Medulla oblongata (tissue), 1 donor: ENCODE measurements around the gene KSR2.
A peak's percentile ranks its signal among the peaks of the same experiment; 100 is the strongest.

Experiments
- DNase-seq: peaks from one replicate; pipeline ENCODE4 v3.0.0-alpha.2; 2015; ENCODE audit errors: extremely low spot score

Gene KSR2

DNA sequence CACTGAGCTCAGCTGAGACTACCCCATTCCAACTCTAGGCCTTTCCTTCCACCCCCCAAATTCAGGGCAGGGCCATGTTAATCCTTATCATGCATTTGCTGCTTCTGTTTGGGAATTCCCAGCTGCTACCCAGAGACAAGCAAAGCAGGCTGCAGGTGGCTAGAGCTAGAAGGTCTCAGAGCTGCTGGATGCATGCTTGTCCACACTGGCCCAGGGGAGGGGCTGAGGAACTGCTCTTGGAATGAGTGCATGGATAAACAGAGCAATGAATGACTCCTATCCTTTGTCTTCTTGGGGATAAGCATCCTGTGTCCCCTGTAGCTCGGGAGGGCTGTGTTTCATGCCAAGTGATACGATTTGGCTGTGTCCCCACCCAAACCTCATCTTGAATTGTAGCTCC is 470.5 kb downstream of the KSR2 start:
- DNase-seq = no peak

DNA sequence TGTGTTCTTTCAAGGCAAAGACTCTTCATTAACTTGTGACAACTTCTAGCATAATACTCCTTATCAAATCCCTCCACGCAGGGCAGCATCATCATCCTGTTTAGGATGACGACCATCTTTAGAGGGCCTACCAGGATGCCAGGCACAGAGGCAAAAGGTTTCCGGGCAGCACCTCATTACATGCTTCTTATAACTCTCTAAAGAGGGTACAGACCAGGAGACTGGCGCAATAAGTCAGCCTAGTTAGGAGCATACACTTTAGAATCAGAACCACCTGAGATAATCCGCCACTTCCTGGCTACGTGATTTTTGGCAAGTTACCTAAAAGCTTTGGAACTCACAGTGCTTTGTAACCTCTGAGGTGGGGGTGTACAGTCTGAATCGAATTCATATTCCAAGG is 471.4 kb downstream of the KSR2 start:
- DNase-seq = no peak

- no peak for DNase-seq
Measured at GRCh38 chr12:117494833-117495655, 473.7 kb downstream of the KSR2 start.

GRCh38 chr12:117491711-117492110 is 477.1 kb downstream of the KSR2 start:
- no peak for DNase-seq

- DNase-seq = no peak
Measured at GRCh38 chr12:117490130-117490529, 478.7 kb downstream of the KSR2 start.

DNA sequence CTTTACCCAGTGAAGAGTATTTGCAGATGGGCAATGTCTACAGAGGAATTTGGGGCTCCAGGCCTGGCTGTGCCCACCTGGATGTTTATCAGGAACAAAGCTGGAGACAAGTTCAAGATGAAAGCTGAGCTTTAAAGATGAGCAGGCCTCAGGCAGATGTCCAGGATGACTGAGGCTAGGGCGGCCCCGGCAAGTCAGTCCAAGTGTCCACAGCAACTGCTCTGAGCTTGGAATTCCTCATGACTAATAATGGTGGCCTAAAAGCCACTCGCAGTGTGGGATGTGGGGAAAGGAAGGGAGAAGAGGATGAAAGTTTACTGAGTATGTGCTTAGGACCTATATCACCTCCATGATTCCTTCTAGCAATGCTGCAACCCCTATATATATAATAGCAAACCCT is 479.1 kb downstream of the KSR2 start:
- no peak for DNase-seq

DNA sequence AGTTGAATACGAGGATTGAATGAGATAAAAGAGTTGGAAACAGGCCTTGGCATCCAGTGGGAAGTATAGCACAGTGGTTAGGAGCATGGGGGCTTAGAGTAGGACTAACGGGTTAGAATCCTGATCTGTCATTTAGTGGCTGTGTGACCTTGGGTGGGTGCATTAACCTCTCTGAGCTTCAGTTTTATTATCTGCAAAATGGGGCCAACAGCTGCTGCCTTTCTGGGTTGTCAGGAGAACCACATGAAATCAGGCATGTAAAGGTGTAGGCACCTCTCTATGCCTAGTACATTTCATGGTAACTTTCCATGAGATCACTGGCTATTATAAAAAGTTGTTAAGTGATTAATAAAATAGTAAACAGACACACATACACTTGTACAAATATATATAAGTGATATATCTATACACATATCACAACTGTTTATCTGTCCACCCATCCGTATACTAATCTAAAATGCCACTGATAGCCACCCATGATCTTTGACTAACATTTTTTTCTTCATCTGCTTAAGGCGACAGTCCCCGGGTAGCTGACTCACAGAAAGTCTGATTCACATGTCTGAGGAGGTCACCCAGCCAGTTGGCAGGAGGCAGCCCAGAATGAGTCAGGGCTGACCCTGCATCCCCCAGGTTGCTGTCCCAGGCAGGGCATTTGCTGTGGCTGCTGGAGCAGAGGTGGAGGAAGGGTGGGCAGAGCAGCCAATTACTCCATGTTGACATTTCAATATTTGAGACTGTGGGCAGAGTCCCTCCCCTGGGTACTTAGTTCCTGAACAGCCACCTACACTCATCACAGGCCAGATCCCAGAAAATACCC is 481.7 kb downstream of the KSR2 start:
- peak; percentile 33 for DNase-seq

GRCh38 chr12:117485984-117486839 is 482.6 kb downstream of the KSR2 start:
- no peak for DNase-seq

DNA sequence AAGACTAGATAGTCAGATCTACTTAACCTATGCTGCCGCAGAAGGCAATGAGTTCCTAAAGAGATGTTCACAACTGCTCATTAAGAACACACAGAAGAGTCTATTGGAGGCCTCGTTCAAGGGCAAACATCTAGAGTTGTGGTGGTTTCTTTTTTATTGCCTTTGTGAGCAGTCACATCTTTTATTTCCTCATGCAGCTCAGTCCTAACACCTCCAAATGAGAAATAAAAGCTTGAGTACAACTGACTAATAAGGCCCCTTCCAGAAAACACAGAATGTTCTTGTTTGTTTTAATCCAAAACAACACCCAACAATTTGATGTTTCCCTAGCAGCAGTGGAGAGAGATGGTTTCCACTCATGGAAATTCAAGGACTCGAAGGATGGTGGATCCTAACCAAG is 483.9 kb downstream of the KSR2 start:
- no peak for DNase-seq

DNA sequence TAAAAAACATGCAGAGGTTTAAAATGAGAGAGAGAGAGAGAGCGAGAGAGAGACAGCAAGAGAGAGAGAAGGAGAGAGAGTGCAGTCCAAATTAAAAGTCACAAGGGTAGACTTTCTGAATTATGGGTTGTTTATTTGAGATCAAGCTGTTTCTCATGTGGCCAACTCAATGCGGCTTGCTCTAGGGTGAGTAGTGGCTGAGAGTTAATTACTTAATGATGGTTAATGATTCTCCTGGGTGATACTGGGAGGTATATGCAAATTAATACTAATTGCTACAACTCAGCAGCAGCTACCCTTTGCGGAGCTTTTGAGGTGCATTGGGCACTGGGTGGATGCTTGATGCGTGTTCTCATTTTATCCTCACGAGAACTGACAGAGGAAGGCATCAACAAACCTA is 485.3 kb downstream of the KSR2 start:
- DNase-seq = no peak

- DNase-seq = no peak
Measured at GRCh38 chr12:117481470-117481869, 487.3 kb downstream of the KSR2 start.

DNA sequence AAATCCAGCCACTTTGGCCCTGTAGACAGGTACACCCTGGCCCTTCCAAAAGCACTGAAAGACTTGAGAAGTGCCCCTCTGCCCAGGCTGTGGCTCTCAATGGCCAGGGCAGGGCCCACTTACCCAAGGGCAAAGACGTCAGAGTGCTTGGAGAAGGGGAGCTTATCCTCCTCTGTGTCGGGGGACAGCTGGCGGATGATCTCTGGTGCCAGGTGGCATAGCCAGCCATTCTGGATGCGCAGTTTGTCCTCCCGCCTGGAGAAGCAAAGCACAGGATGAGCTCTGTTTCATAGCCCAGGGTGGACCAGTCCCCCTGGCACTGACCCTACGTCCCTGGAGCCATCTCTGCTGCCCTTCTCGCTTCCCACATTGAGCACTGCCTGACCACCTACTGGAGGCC is 492.4 kb downstream of the KSR2 start:
- no peak for DNase-seq

DNA sequence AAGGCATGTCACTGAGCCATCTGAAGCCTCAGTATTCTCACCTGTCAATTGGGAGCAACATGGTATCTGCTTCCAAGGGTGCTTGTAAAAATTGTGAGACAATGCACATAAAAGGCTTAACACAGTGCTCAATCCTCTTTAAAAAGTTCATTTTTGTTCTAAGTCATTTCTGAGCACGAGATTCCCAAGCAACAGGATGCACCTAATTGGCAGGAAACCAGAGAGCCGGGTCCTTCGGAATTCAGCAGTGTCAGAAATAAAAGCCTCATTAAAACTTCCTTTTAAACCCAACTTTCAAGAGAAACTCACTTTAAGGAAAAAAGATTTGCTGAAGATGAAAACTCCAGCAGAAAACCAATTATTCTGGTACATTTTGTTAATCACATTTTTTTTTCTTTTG is 494.9 kb downstream of the KSR2 start:
- DNase-seq = no peak

DNA sequence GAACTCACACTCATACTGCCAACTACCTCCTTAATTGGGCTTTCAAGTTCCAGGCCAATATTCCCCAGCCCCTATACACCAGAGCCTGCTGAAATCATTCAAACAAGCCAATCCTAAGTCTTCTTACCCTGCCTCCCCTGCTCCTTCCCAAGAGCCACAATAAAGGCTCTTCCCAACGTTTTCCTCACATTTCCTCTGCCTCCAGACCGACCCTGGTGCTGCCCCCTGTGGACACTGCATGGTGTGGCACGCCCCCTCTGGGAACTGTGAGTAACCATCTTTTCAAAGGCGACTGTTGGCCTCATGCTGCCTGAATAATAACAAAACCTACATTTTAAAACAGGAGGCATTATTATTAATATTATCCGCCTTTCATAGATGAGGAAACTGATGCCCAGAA is 495.8 kb downstream of the KSR2 start:
- no peak for DNase-seq

- DNase-seq = no peak
Measured at GRCh38 chr12:117470804-117471203, 498.0 kb downstream of the KSR2 start.

- no peak for DNase-seq
Measured at GRCh38 chr12:117469883-117470483, 498.8 kb downstream of the KSR2 start.

- DNase-seq = no peak
Measured at GRCh38 chr12:117468016-117468415, 500.8 kb downstream of the KSR2 start.

GRCh38 chr12:117467588-117467987 is 501.2 kb downstream of the KSR2 start:
- no peak for DNase-seq

- DNase-seq = no peak
Measured at GRCh38 chr12:117466677-117467362, 502.0 kb downstream of the KSR2 start.

DNA sequence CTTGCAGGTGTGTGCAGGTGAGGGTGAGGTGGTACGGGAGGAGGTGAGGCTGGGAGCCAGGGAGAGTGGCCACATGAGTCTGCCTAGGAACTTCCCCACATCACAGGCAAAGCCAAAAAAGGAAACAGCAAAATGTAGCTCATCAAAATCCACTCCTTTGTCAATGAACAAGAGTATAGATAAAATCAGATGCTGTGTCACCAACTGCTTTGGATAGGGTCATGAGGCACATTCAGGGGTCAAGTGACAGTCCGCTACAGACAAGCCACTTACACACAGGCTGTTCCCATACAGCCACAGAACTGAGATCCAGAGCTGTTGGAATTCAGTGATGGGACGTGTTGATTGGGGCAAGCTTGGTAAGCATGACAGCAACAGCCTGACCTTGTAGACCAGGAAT is 507.1 kb downstream of the KSR2 start:
- DNase-seq = no peak

- DNase-seq = no peak
Measured at GRCh38 chr12:117459229-117459628, 509.6 kb downstream of the KSR2 start.
